ENCODE measurements around the gene TRRAP.

Gene TRRAP

DNA sequence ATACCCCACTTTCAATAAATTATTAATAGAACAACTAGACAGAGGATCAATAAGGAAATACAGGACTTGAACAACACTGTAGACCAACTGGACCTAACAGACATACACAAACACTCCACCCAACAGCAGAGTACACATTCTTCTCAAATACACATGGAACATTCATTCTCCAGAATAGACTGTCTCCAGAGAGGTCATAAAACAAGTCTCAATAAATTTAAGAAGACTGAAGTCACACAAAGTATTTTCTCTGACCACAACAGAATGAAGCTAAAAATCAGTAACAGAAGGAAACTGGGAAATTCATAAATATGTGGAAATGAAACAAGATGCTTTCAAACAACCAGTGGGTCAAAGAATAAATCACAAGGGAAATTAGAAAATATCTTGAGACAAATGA is 145.7 kb downstream of the TRRAP start:
- TF ChIP-seq, protein P1, sequence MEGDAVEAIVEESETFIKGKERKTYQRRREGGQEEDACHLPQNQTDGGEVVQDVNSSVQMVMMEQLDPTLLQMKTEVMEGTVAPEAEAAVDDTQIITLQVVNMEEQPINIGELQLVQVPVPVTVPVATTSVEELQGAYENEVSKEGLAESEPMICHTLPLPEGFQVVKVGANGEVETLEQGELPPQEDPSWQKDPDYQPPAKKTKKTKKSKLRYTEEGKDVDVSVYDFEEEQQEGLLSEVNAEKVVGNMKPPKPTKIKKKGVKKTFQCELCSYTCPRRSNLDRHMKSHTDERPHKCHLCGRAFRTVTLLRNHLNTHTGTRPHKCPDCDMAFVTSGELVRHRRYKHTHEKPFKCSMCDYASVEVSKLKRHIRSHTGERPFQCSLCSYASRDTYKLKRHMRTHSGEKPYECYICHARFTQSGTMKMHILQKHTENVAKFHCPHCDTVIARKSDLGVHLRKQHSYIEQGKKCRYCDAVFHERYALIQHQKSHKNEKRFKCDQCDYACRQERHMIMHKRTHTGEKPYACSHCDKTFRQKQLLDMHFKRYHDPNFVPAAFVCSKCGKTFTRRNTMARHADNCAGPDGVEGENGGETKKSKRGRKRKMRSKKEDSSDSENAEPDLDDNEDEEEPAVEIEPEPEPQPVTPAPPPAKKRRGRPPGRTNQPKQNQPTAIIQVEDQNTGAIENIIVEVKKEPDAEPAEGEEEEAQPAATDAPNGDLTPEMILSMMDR (IDR thresholded peaks at IDR 0.05) = no peak
- DNase-seq = no peak
- Mint-ChIP-seq H3K9me3 (peaks cover 4% of the 10 kb centered on the region), H3K4me3 (no peak overlapping the region), H3K27ac (no peak overlapping the region), H3K36me3 (ENCODE audit: low read depth) (peaks cover 81% of the 10 kb centered on the region), H3K27me3 (ENCODE audit: low read depth, poor library complexity) (no peaks in the 10 kb centered on the region), H3K4me1 (peaks cover 12% of the 10 kb centered on the region)

DNA sequence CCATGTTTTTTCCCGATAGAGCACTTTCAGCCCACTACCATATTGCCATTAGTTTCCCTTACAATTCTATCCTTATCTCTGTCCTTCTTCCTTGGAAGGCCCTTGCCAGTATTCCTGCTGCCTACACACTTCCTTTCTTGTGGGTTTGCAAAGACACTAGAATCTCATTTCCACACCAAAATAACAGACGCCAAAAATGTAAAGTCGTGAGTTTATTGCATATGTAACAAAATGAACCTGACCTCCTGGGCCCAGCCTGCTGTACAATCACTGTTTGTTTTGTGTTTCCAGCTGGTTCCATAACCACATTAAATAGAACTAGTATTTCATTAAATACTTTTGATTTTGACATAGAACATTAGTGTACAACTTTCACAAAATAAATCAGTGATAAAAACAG is 148.9 kb downstream of the TRRAP start:
- peaks cover 81% of the 10 kb centered on the region for H3K36me3 Mint-ChIP-seq (ENCODE audit: low read depth)
- peaks cover 12% of the 10 kb centered on the region for H3K4me1 Mint-ChIP-seq
- peaks cover 4% of the 10 kb centered on the region for H3K9me3 Mint-ChIP-seq
- H3K27ac Mint-ChIP-seq = peak overlapping the region; percentile 50
- H3K4me3 Mint-ChIP-seq = no peak overlapping the region
- DNase-seq = no peak
- TF ChIP-seq, protein P1 (IDR thresholded peaks at IDR 0.05) = no peak
- H3K27me3 Mint-ChIP-seq (ENCODE audit: low read depth, poor library complexity) = no peaks in the 10 kb centered on the region

DNA sequence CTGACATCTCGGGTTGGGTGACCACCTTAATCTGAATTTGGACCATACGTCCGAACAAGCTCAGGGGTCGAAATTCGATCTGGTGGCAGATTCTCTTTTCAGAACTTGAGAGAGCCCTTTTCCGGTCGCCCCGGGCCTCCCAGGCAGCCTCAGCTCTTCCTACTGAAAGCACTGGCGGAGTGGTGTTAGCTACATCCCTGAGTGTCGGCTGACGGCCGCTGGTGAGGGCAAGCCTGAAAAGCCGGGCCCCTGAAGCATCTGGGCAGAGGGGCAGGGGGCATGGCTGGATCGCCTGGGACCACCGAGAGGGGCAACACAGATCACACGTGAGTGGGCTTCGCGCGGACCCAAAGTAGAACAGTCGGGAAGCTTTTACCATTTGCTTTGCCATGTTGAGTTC is 149.5 kb downstream of the TRRAP start:
- peaks cover 12% of the 10 kb centered on the region for H3K4me1 Mint-ChIP-seq
- peak overlapping the region; percentile 50 for H3K27ac Mint-ChIP-seq
- H3K9me3 Mint-ChIP-seq = peaks cover 4% of the 10 kb centered on the region
- H3K27me3 Mint-ChIP-seq (ENCODE audit: low read depth, poor library complexity) = no peaks in the 10 kb centered on the region
- TF ChIP-seq, protein P1 (IDR thresholded peaks at IDR 0.05) = no peak
- no peak for DNase-seq
- no peak overlapping the region for H3K4me3 Mint-ChIP-seq
- peaks cover 80% of the 10 kb centered on the region for H3K36me3 Mint-ChIP-seq (ENCODE audit: low read depth)

DNA sequence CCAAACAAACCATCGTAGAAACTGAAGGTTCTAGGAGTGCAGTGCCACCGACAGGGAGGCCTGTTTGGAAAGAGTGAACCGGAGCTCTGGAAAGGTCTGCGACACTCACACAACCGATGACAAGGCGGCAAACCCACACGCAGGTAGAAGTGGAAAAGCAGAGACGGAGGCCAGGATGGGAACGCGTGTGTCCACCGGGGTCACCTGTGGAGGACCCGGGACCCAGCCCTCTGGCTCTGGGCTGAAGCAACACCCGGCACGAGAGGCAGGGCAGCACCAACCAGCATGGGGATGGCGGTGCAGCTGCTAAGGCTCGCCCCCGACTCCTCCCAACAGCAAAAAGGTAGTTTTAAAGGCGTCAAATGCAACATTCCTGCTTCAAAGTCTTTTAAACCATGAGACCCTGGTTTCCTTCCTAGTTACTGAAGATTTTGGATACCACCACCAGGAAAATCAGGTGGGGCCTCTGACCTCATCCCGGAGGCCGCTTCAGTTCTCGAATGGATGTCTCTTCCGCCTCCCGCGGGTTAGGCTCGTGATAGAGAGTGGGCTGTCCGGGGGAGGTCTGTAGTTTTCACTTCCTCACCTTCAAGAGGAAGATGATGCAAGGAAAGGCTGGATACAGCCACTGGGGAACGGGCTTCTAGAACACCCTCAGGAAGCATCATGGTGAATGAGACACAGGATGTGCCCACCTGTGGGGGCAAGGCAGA is 150.1 kb downstream of the TRRAP start:
- TF ChIP-seq, protein P1 (IDR thresholded peaks at IDR 0.05) = no peak
- Mint-ChIP-seq H3K4me1 (peaks cover 12% of the 10 kb centered on the region), H3K4me3 (no peak overlapping the region), H3K9me3 (peaks cover 4% of the 10 kb centered on the region), H3K36me3 (ENCODE audit: low read depth) (peaks cover 76% of the 10 kb centered on the region), H3K27ac (peak overlapping the region; percentile 50), H3K27me3 (ENCODE audit: low read depth, poor library complexity) (no peaks in the 10 kb centered on the region)
- DNase-seq = no peak

DNA sequence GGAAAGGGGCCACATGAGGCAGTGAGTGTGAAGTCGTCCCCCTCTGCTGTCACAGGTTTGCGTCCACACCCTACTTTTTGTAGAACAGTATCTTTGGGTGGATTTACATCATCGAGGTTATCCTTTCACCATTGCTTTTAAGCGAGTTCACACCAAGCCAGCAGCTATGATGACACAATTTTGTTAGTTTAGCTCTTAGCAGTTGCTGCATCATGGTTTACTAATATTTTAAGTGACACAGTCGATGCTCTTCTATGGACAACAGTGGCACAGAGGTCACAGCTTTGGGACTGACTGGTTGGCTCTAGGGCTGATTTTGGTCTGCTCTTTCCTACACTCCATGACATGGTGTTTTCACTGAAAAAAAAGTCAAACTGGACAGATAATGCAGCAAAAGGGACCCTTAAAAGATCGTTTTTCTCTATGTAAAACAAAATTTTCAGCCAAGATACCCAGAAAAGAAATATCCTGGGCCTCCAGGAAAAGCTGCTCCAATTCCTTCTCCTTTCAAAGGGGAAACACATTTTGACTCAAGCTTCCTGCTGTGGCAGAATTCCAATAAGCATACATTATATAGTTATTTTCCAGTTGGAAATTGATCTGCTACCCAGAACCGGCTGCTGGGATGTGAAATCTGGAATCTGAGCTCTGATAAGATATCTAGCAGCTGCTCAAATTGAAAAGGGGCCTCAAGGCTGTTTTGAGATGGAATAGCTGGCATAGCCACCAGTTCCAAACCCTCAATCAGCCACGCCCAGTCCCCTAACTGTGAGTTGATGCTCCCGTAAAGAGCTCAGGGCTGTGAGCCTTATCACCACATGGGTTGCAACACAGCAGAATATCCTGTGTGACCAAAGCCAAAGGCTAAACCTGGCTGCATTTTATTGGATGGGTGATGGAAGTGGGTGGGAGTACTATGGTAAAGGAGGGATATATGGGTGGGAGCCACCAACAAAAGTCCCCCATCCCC is 151.4 kb downstream of the TRRAP start:
- H3K27ac Mint-ChIP-seq = peak overlapping the region; percentile 9

More for the DNA sequence above, 151.4 kb downstream of the TRRAP start:
- Mint-ChIP-seq H3K36me3 (ENCODE audit: low read depth) (peaks cover 71% of the 10 kb centered on the region), H3K27me3 (ENCODE audit: low read depth, poor library complexity) (no peaks in the 10 kb centered on the region), H3K4me1 (peaks cover 12% of the 10 kb centered on the region), H3K4me3 (no peak overlapping the region), H3K9me3 (peaks cover 4% of the 10 kb centered on the region)
- no peak for DNase-seq
- TF ChIP-seq, protein P1 (IDR thresholded peaks at IDR 0.05) = no peak
